ENCODE data around the gene ATXN10.

Gene ATXN10

GRCh38 chr22:45832959-45833580, 161.4 kb downstream of the ATXN10 start:
- no peak for DNase-seq (ENCODE audit: extremely low spot score)
- ChIA-PET CTCF (interaction anchor here (0.9 to 2.7 kb wide), 4 partner anchors 12 to 188 kb away, joined by 3 to 9 read pairs (median 8); no protein-coding TSS in a partner anchor), POLR2A (no interaction called here)
- TF ChIP-seq CTCF (IDR thresholded peaks at IDR 0.05; ENCODE audit: control extremely low read depth, extremely low read depth, low read depth, missing control alignments), result no peak

GRCh38 chr22:45833613-45834012, 162.0 kb downstream of the ATXN10 start:
- ChIA-PET POLR2A (no interaction called here), CTCF (interaction anchor here (0.9 to 2.7 kb wide), 4 partner anchors 12 to 188 kb away, joined by 3 to 9 read pairs (median 8); no protein-coding TSS in a partner anchor)
- no peak for TF ChIP-seq CTCF (IDR thresholded peaks at IDR 0.05; ENCODE audit: control extremely low read depth, extremely low read depth, low read depth, missing control alignments)
- DNase-seq (ENCODE audit: extremely low spot score), result no peak

- ChIA-PET POLR2A (no interaction called here), CTCF (interaction anchor here (0.6 to 2.4 kb wide), 2 partner anchors 10 to 29 kb away, joined by 3 to 8 read pairs; no protein-coding TSS in a partner anchor)
- no peak for TF ChIP-seq CTCF (IDR thresholded peaks at IDR 0.05; ENCODE audit: control extremely low read depth, extremely low read depth, low read depth, missing control alignments)
- no peak for DNase-seq (ENCODE audit: extremely low spot score)
Measured at GRCh38 chr22:45834241-45834640, 162.6 kb downstream of the ATXN10 start.

- POLR2A ChIA-PET, result no interaction called here
- CTCF ChIA-PET, result interaction anchor here (2.4 kb wide), 1 partner anchor 28 kb away, joined by 8 read pairs; no protein-coding TSS in a partner anchor
- TF ChIP-seq CTCF (IDR thresholded peaks at IDR 0.05; ENCODE audit: control extremely low read depth, extremely low read depth, low read depth, missing control alignments), result no peak
- no peak for DNase-seq (ENCODE audit: extremely low spot score)
Measured at GRCh38 chr22:45834795-45835194, 163.2 kb downstream of the ATXN10 start.

- CTCF ChIA-PET, result no interaction called here
- no peak for DNase-seq (ENCODE audit: extremely low spot score)
- POLR2A ChIA-PET, result no interaction called here
- no peak for TF ChIP-seq CTCF (IDR thresholded peaks at IDR 0.05; ENCODE audit: control extremely low read depth, extremely low read depth, low read depth, missing control alignments)
Measured at GRCh38 chr22:45836418-45837169, 165.0 kb downstream of the ATXN10 start.

GRCh38 chr22:45837508-45837907, 165.9 kb downstream of the ATXN10 start:
- no peak for DNase-seq (ENCODE audit: extremely low spot score)
- ChIA-PET CTCF (interaction anchor here (1.5 kb wide), 1 partner anchor 26 kb away, joined by 4 read pairs; no protein-coding TSS in a partner anchor), POLR2A (no interaction called here)
- no peak for TF ChIP-seq CTCF (IDR thresholded peaks at IDR 0.05; ENCODE audit: control extremely low read depth, extremely low read depth, low read depth, missing control alignments)

Data from GM10248 (cell line).